Stimulated activated CD8-positive, alpha-beta memory T cell treated with anti-CD3 and anti-CD28 coated beads, Interleukin-4, amount 100 ng/mL, for 24 hours (primary cell): ENCODE results near the gene FURIN.
"Not testable (repeated sequence)": the region's sequence is repeated elsewhere in the genome, so short reads cannot be mapped to it uniquely, and the experiment has no call there.

Source experiments
- DNase-seq: peaks from one replicate; pipeline ENCODE4 v3.0.0-alpha.2; 2020; ENCODE audit warnings: low read depth

Gene FURIN

GRCh38 chr15:90883526-90883975, 15.2 kb downstream of the FURIN start:
- no peak for DNase-seq

GRCh38 chr15:90883976-90884718, 15.8 kb downstream of the FURIN start, which contains the start of gene FES:
Gene FES, plus strand, starts transcription at chr15:90884504. Its CDS starts 542 bp downstream, at chr15:90885046.
- DNase-seq, result no peak

GRCh38 chr15:90884719-90885431, 16.5 kb downstream of the FURIN start:
- no peak for DNase-seq

GRCh38 chr15:90885432-90886290, 17.3 kb downstream of the FURIN start:
- DNase-seq, result peak; percentile 72

- no peak for DNase-seq
These were observed 17.9 kb downstream of the FURIN start for GRCh38 chr15:90886291-90886614.

GRCh38 chr15:90887037-90887481, 18.7 kb downstream of the FURIN start:
- DNase-seq, result no peak

- DNase-seq, result no peak
These were observed 20.9 kb downstream of the FURIN start for GRCh38 chr15:90889313-90889730.

GRCh38 chr15:90889736-90890456, 21.5 kb downstream of the FURIN start:
- DNase-seq, result no peak

- no peak for DNase-seq
These were observed 22.5 kb downstream of the FURIN start for GRCh38 chr15:90890839-90891238.

GRCh38 chr15:90891346-90891949, 23.1 kb downstream of the FURIN start:
- no peak for DNase-seq

- DNase-seq, result no peak
These were observed 23.6 kb downstream of the FURIN start for GRCh38 chr15:90892023-90892422.

- DNase-seq, result no peak
These were observed 24.2 kb downstream of the FURIN start for GRCh38 chr15:90892498-90893174.

- no peak for DNase-seq
These were observed 25.0 kb downstream of the FURIN start for GRCh38 chr15:90893175-90894090.

GRCh38 chr15:90895571-90896117, 27.3 kb downstream of the FURIN start:
- DNase-seq, result no peak

GRCh38 chr15:90897131-90897655, 28.8 kb downstream of the FURIN start:
- DNase-seq, result not testable (repeated sequence)

- DNase-seq, result no peak
These were observed 33.0 kb downstream of the FURIN start for GRCh38 chr15:90901175-90902039.

GRCh38 chr15:90902040-90902839, 33.9 kb downstream of the FURIN start:
- DNase-seq, result peak; percentile 53
